K562 (cell line): ENCODE measurements around the gene STRIP1. TPM values are rescaled to one million over a fixed set of nuclear protein-coding genes. Genes with fewer than 3 reads are reported as not detected.
A peak's percentile ranks its signal among the peaks of the same experiment; 100 is the strongest.

Experiments used
- ARNT ChIP-seq, 2 experiments: fragments of 450-650 bp; IDR thresholded peaks; 2 replicates each; pipeline ENCODE4 v1.6.1; 2016; ENCODE audit warnings: mild to moderate bottlenecking in 1 of 2
- CBX3 ChIP-seq, 2 experiments: IDR thresholded peaks; 1 replicate in 1 of 2; 2 replicates in 1 of 2; pipeline ENCODE4 v1.6.1; 2012; ENCODE audit warnings: inconsistent platforms in 2 of 2, low read length in 2 of 2, borderline replicate concordance in 1 of 2, control low read depth in 1 of 2
- FOSL1 ChIP-seq: fragments of 200-800 bp; sonication (Bioruptor generic); conservative IDR thresholded peaks from 2 replicates; pipeline ENCODE4 v1.6.1; 2016; ENCODE audit warnings: missing genetic modification characterization, missing compliant biosample characterization
- MAFG ChIP-seq: fragments of 450-650 bp; conservative IDR thresholded peaks from 2 replicates; pipeline ENCODE4 v1.6.1; 2016; ENCODE audit warnings: missing genetic modification characterization, missing compliant biosample characterization
- NONO ChIP-seq, 2 experiments: fragments of 200-400 bp in 1 of 2; fragments of 450-650 bp in 1 of 2; formaldehyde crosslinking in 1 of 2; IDR thresholded peaks; 2 replicates each; pipeline ENCODE4 v1.6.1; 2017; ENCODE audit warnings: low read depth in 2 of 2, mild to moderate bottlenecking in 2 of 2, moderate library complexity in 2 of 2, low read length in 1 of 2
- PHF21A ChIP-seq: fragments of 450-650 bp; IDR thresholded peaks from 2 replicates; pipeline ENCODE4 v1.6.1; 2017; ENCODE audit warnings: low read depth, borderline replicate concordance
- SETDB1 ChIP-seq: IDR thresholded peaks from one replicate; pipeline ENCODE4 v1.6.1; 2012; ENCODE audit warnings: low read length, control low read depth, inconsistent platforms
- SMAD4 ChIP-seq: fragments of 250-450 bp; sonication (Bioruptor Pico); conservative IDR thresholded peaks from 2 replicates; pipeline ENCODE4 v1.8.0; 2021; ENCODE audit warnings: inconsistent platforms, mild to moderate bottlenecking, moderate library complexity
- SMARCB1 ChIP-seq: IDR thresholded peaks from 2 replicates; pipeline ENCODE4 v1.6.1; 2011; ENCODE audit warnings: improper control_type of control experiment, low read depth; ENCODE audit not compliant: insufficient read length
- TBP ChIP-seq: optimal IDR thresholded peaks from 2 replicates; pipeline ENCODE3; 2011; ENCODE audit warnings: low read depth, low read length, improper control_type of control experiment
- ZNF174 ChIP-seq: fragments of 250-450 bp; sonication (Bioruptor Pico); IDR thresholded peaks from 2 replicates; pipeline ENCODE4 v1.4.0; 2020; ENCODE audit warnings: mild to moderate bottlenecking
- ZNF407 ChIP-seq: fragments of 450-650 bp; IDR thresholded peaks from 2 replicates; pipeline ENCODE4 v1.6.1; 2016; ENCODE audit warnings: low read depth
- ZNF444 ChIP-seq: fragments of 250-450 bp; sonication (Bioruptor Pico); IDR thresholded peaks from 2 replicates; pipeline ENCODE4 v1.4.0; 2020; ENCODE audit warnings: mild to moderate bottlenecking, moderate library complexity
- ZNF589 ChIP-seq: fragments of 200-800 bp; sonication (Bioruptor generic); IDR thresholded peaks from 2 replicates; pipeline ENCODE4 v1.6.1; 2016; ENCODE audit warnings: low read depth, missing genetic modification characterization, missing compliant biosample characterization
- polyA plus RNA-seq, 8 experiments: library from polyadenylated mRNA; depleted of rRNA in 4 of 8; stranded (reverse) in 5 of 8; unstranded in 3 of 8; fragments of >200 nt; fragmentation: Nextera tagmentation in 2 of 8; fragmentation: Illumina TruSeq in 1 of 8; extraction: Ambion mirVana in 2 of 8; extraction: Trizol in 1 of 8; gene quantifications; 2 replicates each; pipeline versions ENCODE4 v1.2.1 to v1.2.3, GENCODE V29; 2011 to 2014; ENCODE audit warnings: inconsistent platforms in 1 of 8, missing spikeins in 1 of 8
- total RNA-seq, 7 experiments: library from RNA; depleted of rRNA in 6 of 7; stranded (reverse); fragments of >200 nt in 6 of 7; fragmentation: Illumina TruSeq in 2 of 7; extraction: Trizol in 2 of 7; gene quantifications; 2 replicates each; pipeline versions ENCODE4 v1.2.1 to v1.2.3, GENCODE V29; 2011 to 2021; ENCODE audit warnings: low replicate concordance in 1 of 7
- TF ChIP-seq, protein P1 (sequence below): sonication (generic); formaldehyde crosslinking; IDR thresholded peaks from 2 replicates; pipeline ENCODE4 v1.8.0; 2022; ENCODE audit warnings: mild to moderate bottlenecking, missing genetic modification reagents
- TF ChIP-seq, protein P2 (sequence below): fragments of 450-650 bp; formaldehyde crosslinking; IDR thresholded peaks from 2 replicates; pipeline ENCODE4 v1.4.0; 2020; ENCODE audit warnings: mild to moderate bottlenecking, moderate library complexity

STRIP1 gene
- total and polyA plus RNA-seq, 9 of the 15 experiments (the other 6 are each of a cell fraction or from before 2014, with no cell fraction given) = 9.9 to 42.3 (median 32.0) TPM

GRCh38 chr1:110003747-110004428 lies 30.5 kb upstream of the STRIP1 start (continued):
- TF ChIP-seq ZNF407 = peak; percentile 82
- TF ChIP-seq TBP = no peak
- peak; percentile 12 for TF ChIP-seq SMARCB1
- peak in 1 of 2 experiments; percentile 77; a peak in 2 of 4 replicates for TF ChIP-seq ARNT (IDR thresholded peaks at IDR 0.05)
- TF ChIP-seq, protein P1, sequence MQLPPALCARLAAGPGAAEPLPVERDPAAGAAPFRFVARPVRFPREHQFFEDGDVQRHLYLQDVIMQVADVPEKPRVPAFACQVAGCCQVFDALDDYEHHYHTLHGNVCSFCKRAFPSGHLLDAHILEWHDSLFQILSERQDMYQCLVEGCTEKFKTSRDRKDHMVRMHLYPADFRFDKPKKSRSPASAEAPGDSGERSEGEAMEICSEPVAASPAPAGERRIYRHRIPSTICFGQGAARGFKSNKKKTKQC = no peak
- peak in 1 of 2 experiments; percentile 48; a peak in 1 of 3 replicates for TF ChIP-seq CBX3 (IDR thresholded peaks at IDR 0.05; ENCODE audit: borderline replicate concordance in 1 of 2, low read length in 2 of 2)
- TF ChIP-seq ZNF444 (CRISPR knock-in tag) = peak; percentile 100
- TF ChIP-seq ZNF589 (CRISPR knock-in tag) = 0 out of 2 replicates have a peak, but pooled peaks have one; percentile 66
- TF ChIP-seq, protein P2, sequence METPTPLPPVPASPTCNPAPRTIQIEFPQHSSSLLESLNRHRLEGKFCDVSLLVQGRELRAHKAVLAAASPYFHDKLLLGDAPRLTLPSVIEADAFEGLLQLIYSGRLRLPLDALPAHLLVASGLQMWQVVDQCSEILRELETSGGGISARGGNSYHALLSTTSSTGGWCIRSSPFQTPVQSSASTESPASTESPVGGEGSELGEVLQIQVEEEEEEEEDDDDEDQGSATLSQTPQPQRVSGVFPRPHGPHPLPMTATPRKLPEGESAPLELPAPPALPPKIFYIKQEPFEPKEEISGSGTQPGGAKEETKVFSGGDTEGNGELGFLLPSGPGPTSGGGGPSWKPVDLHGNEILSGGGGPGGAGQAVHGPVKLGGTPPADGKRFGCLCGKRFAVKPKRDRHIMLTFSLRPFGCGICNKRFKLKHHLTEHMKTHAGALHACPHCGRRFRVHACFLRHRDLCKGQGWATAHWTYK = 0 out of 2 replicates have a peak, but pooled peaks have one; percentile 19
- no peak for TF ChIP-seq SETDB1
- TF ChIP-seq SMAD4 (CRISPR knock-in tag) = peak; percentile 85
- TF ChIP-seq PHF21A = peak; percentile 9; the same call in 1 of the 2 replicates
- TF ChIP-seq FOSL1 = peak; percentile 93
- TF ChIP-seq ZNF174 (CRISPR knock-in tag) = no peak
- peak; percentile 98 for TF ChIP-seq MAFG (tag)
- no peak for TF ChIP-seq NONO (IDR thresholded peaks at IDR 0.05; ENCODE audit: low read depth in 2 of 2, low read length in 1 of 2)
